GM18520 (cell line): ENCODE measurements around the gene FGF5.
"Not testable (repeated sequence)": the region's sequence is repeated elsewhere in the genome, so short reads cannot be mapped to it uniquely, and the experiment has no call there.

ENCODE experiments used
- ATAC-seq: cut with Tn5 transposase; IDR thresholded peaks from one replicate; pipeline ENCODE4 v1.9.1; 2021; ENCODE audit not compliant: unreplicated experiment

FGF5 gene

DNA sequence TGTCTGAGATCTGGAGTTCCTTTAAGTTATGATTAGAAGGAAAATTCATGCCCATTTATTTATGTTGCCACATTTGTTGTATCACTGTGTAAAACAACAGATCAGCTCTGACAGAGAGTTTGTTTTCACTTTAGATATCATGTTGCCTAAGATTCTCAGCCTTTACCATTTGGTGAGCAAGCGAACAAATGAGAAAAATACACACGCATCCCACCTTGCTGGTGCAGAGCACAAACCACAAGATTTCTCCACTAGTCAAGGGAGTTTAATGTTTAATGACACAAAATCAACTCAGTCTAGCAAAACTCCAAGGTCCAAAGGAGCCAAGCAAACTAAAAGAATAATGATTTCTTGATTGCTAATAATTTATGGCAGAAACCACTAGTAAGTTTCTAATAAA is 27.7 kb downstream of the FGF5 start:
- no peak for ATAC-seq

DNA sequence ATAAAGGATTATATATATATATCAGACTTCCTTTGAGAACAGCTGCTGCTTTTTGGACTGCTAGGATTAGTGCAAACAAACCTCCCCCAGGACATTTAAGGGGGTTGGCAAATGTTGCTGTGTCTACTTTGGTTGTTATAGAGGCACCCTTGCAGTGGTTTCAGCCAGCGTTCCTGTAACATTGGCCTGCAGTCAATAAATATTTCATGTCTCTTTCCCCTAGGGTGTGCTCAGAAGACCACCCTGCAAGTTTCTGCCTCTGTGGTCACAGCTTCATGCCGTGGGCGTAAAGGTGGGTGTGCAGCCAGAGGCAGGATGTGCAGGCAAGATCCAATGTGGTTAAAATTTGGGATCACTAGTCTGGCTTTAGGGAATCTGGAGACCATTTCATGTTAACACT is 28.9 kb downstream of the FGF5 start:
- no peak for ATAC-seq

GRCh38 chr4:80295826-80296225 is 29.4 kb downstream of the FGF5 start:
- no peak for ATAC-seq

DNA sequence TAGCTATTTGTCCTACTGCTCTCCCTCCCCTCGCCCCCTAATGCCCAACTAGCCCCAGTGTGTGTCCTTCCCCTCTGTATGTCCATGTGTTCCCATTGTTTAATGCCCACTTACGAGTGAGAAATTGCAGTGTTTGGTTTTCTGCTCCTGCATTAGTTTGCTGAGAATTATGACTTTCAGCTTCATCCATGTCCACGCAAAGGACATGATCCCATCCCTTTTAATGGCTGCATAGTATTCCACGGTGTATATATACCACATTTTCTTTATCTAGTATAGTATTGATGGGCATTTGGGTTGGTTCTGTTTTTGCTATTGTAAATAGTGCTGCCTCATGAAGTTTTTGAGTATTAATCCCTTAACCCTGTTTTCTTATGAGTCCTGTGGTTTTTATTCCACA is 35.4 kb downstream of the FGF5 start:
- ATAC-seq = no peak

GRCh38 chr4:80302616-80303223 is 36.3 kb downstream of the FGF5 start:
- ATAC-seq = no peak

- ATAC-seq = no peak
These were observed 39.0 kb downstream of the FGF5 start for GRCh38 chr4:80305466-80305865.

GRCh38 chr4:80306260-80306659 is 39.8 kb downstream of the FGF5 start:
- ATAC-seq = no peak

DNA sequence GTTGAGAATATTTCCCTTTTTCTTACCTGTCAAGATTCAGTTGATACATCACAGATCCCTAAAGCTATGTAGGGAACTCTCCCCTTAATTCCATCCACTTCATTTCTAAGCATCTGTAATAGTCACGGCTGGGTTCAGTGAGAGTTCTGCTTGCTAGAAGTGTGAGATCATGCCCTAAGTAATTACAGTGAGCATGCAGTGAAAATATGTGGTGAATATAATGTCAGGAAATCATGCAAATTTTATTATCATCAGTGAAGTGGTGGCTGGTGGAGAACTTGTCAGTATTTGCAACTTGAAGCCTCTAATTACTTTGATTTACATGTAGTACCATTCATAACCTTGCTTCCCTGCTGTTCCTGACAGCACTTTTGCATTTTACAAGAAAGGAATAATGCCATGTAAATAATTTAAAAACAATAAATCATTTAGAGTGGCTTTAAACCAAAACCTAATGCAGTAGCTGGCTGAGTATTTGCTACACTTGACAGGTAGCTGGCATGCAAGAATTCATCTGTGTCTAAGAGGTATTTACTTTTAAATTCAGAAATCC is 40.8 kb downstream of the FGF5 start:
- no peak for ATAC-seq

DNA sequence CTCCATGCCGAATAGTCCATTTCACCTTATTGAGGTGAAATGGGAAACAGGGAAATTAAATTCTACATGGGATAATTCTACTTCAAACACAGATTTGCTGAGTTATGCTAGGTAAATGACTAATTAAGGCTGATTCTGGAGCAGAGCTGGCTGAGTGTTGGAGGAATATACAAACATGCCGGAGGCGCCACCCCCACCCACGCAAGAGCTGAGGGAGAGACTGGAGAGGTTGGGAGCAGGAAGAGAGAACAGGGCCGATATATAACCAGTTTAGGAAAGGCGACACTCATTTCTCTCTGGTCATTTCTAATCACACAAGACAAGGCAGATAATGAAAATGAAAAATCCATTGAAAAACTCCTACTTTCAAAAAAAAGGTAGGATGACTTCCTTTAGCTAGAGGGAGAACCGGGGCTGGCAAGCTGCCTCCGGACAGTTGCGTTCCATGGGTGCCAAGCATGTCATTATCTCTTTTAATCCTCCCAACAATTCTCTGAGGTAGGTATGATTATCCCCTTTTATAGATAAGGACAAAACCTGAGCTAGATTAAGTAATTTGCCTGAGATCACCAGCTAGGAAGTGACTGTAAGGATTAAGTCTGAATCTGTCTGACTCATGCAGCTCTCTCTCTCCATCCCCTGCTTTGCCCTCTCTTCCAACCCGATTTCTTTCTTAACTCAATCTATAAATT is 41.5 kb downstream of the FGF5 start:
- ATAC-seq = no peak

DNA sequence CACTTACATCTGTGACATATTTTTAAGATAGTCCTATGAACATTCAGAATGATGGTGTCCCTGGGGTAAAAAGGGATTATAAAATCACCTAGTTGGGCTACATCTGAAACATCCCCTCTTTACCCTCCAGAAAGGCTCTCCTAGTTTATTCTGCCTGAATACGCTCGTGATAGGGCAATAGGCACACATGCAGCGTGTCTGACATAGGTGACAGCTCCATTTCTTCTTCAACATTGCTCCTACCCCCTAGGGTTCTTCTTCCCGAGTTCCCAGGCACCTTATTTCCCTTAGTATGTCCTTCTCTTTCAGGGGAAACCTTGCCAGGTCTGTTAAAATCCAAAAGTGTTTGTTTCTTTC is 42.0 kb downstream of the FGF5 start:
- no peak for ATAC-seq

- no peak for ATAC-seq
These were observed 43.0 kb downstream of the FGF5 start for GRCh38 chr4:80309294-80310004.

GRCh38 chr4:80311130-80311529 is 44.7 kb downstream of the FGF5 start:
- no peak for ATAC-seq

GRCh38 chr4:80312124-80312523 is 45.7 kb downstream of the FGF5 start:
- no peak for ATAC-seq

DNA sequence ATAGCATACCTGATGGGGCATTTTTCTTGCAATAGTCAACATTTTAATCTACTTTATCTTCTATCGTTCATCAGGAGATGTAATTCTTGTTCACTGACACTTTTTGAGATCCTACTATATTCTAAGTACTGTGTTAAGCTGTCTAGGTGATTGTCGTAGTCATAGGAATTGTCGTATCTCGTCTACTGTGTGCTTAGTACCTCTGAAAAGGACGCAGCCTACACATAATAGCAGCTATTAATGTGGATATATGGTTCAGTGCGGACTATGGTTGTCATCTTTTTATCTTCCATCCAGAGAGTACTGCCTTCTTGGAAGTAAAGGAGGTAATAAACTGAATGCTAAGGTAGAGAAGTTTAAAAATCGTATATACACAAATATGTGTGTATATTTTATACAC is 47.2 kb downstream of the FGF5 start:
- ATAC-seq = no peak

- not testable (repeated sequence) for ATAC-seq
These were observed 49.4 kb downstream of the FGF5 start for GRCh38 chr4:80315848-80316247.

GRCh38 chr4:80321341-80321740 is 54.9 kb downstream of the FGF5 start:
- no peak for ATAC-seq

DNA sequence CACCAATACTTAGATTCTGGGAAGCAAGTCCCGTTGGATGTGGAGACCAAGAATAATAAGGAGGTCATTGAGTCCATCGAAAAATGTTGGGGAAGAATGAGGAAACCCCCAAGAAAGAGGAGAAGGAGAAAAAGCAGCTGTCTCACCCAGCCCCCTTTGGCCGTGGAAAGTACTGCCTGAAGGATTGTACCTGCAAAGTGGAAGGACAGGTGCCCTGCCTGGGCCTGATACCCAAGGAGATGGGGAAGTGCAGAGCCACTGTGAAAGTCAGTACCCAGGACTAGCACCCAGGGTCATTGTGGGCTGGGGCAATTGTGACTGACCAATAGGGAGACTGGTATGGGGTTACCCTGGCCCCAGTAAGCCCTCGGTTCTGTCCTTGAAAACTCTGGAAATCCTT is 55.3 kb downstream of the FGF5 start:
- ATAC-seq = no peak

DNA sequence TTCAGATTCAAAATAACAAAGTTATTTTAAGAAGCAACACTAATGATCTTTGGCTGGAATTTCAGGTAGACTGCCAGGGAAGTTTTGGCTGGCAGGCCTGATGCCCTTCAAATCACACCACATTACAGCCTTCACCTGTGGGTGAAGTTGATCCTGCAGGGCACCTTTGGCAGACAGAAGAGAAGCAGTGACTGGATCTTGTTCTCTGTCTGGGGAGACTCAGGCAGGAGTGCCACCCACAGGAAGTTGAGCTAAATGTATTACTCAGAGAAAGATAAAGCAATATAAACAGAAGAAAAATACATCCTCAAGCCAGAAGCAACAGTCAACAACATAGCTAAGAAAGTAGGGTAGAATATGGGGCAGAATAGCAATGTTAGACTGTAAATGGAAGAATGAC is 56.3 kb downstream of the FGF5 start:
- no peak for ATAC-seq

- no peak for ATAC-seq
These were observed 57.7 kb downstream of the FGF5 start for GRCh38 chr4:80324171-80324570.

DNA sequence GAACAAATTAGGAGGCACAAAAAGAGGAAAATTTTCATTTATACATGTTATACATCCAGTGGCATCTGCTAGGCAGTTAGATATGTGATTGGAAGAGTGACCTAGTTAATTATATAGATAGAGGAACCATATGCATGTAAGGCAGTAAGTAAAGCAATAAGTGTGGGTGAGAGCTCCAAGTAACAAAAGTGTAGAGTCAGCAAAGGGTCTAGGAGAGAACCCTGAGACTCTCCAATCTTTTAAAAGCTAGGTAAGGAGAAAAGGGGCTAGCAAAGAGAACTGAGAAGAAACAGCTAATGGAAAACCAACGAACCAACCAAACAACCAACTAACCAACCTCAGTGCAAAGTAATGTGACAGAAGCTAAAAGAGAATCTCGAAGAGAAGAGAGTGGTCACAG is 65.2 kb downstream of the FGF5 start:
- ATAC-seq = no peak

DNA sequence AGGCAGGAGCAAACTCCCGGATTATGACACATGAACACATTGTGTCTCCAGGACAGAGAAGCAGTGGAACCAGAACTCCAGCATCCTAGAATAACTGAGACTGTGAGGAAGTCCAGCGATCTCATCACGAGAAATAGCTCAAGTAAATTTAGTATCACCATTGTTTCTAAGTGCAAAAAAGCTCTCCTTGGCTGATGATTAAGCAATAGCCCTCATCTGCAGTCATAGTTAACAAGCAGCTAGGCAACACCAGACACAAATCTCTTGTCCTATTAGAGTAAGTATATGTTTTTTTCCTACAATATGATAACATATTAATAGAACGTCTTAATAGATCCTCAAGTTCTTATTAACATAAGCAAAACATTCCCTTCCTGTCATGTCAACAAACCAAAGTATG is 66.7 kb downstream of the FGF5 start:
- no peak for ATAC-seq

GRCh38 chr4:80334568-80334967 is 68.1 kb downstream of the FGF5 start:
- no peak for ATAC-seq
